Muscle of leg (tissue), 11 donors: Measurements from ENCODE around the gene EMC8. TPM values are rescaled to one million over a fixed set of nuclear protein-coding genes. Genes with fewer than 3 reads are reported as not detected.
"Not testable (repeated sequence)": the region's sequence is repeated elsewhere in the genome, so short reads cannot be mapped to it uniquely, and the experiment has no call there.

Experiments used
- DNase-seq: peaks from one replicate; pipeline ENCODE4 v3.0.0; 2013
- H3K27ac ChIP-seq: one replicate; pipeline ENCODE4 v1.5.1; 2013; ENCODE audit warnings: mild to moderate bottlenecking, low read length, control low read depth
- H3K27me3 ChIP-seq: one replicate; pipeline ENCODE4 v1.6.1; 2013; ENCODE audit warnings: low read length; ENCODE audit not compliant: control insufficient read depth, insufficient read depth
- H3K36me3 ChIP-seq: one replicate; pipeline ENCODE4 v1.6.1; 2013; ENCODE audit warnings: low read length; ENCODE audit not compliant: control insufficient read depth, insufficient read depth
- H3K4me1 ChIP-seq: one replicate; pipeline ENCODE4 v1.6.1; 2013; ENCODE audit warnings: low read length; ENCODE audit not compliant: control insufficient read depth, insufficient read depth
- H3K4me3 ChIP-seq: one replicate; pipeline ENCODE4 v1.5.1; 2013; ENCODE audit warnings: low read length, control low read depth
- H3K9me3 ChIP-seq: replicated peaks from 2 replicates; pipeline ENCODE4 v1.6.1; 2013; ENCODE audit warnings: low read depth, low read length; ENCODE audit not compliant: control insufficient read depth
- WGBS: methylation state at CpG from one replicate; pipeline ENCODE4 v1.1.5; 2013; ENCODE audit warnings: missing lambda C conversion rate; ENCODE audit not compliant: insufficient coverage; 5-methylcytosine and 5-hydroxymethylcytosine counted together
- polyA plus RNA-seq, 8 donors: library from polyadenylated mRNA; unstranded; fragments of 120-200 nt; gene quantifications; one replicate each; pipeline versions ENCODE4 v1.2.1 to v1.2.3, GENCODE V29; 2013; ENCODE audit warnings: inconsistent platforms in 1 of 8, low replicate concordance in 1 of 8; ENCODE audit not compliant: insufficient read length in 8 of 8, insufficient read depth in 1 of 8
- total RNA-seq: library from RNA; stranded (reverse); fragments of 120-200 nt; gene quantifications from one replicate; pipeline ENCODE4 v1.2.4, GENCODE V29; 2013

The EMC8 gene
- total and polyA plus RNA-seq, 9 donors: 17.4 to 24.9 (median 20.1) TPM

DNA sequence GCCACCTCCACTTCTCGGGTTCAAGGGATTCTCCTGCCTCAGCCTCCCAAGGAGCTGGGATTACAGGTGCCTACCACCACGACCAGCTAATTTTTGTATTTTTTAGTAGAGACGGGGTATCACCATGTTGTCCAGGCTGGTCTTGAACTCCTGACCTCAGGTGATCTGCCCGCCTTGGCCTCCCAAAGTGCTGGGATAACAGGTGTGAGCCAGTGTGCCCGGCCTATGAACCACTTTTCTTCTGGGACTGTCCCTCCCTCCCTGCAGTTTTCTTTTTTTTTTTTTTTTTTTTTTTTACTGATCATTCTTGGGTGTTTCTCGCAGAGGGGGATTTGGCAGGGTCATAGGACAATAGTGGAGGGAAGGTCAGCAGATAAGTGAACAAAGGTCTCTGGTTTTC lies 8.0 kb upstream of the EMC8 start:
- Histone ChIP-seq H3K36me3 (peaks cover 38% of the 10 kb centered on the region), H3K27me3 (peaks cover 21% of the 10 kb centered on the region)
- H3K27ac ChIP-seq, H3K4me1 ChIP-seq, DNase-seq, H3K9me3 ChIP-seq, H3K4me3 ChIP-seq: not testable (repeated sequence)
- WGBS: 100% methylated on average over 1 of the region's 6 CpGs

DNA sequence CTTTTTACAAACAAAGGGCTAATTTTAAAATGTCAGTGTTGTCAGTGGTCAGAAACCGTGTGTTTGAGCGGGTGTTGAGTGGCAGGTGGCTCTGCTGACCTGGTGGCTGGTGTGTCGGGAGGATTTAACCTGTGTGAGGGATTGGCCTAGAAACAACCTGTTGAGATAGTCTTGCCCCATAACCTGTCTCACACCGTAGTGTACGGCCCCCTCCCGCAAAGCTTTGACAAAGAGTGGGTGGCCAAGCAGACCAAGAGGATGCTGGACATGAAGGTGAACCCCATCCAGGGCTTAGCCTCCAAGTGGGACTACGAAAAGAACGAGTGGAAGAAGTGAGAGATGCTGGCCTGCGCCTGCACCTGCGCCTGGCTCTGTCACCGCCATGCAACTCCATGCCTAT lies 7.2 kb upstream of the EMC8 start:
- H3K4me1 ChIP-seq: no peaks in the 10 kb centered on the region
- WGBS: 96% methylated on average over 11 of the region's 11 CpGs

GRCh38 chr16:85805442-85806045 lies 6.2 kb upstream of the EMC8 start:
- Histone ChIP-seq H3K9me3 (no peaks in the 10 kb centered on the region), H3K4me3 (no peak overlapping the region), H3K36me3 (peaks cover 51% of the 10 kb centered on the region), H3K27ac (no peak overlapping the region), H3K4me1 (peaks cover 3% of the 10 kb centered on the region), H3K27me3 (peaks cover 5% of the 10 kb centered on the region)
- DNase-seq: no peak
- 94% methylated on average over 11 of the region's 18 CpGs for WGBS

More for the DNA sequence above, 7.2 kb upstream of the EMC8 start:
- Histone ChIP-seq H3K27me3 (peaks cover 13% of the 10 kb centered on the region), H3K36me3 (peaks cover 46% of the 10 kb centered on the region), H3K27ac (no peak overlapping the region), H3K4me3 (no peak overlapping the region), H3K9me3 (no peaks in the 10 kb centered on the region)
- no peak for DNase-seq

- 71% methylated on average over 9 of the region's 14 CpGs for WGBS
- DNase-seq: no peak
- no peak overlapping the region for H3K27ac ChIP-seq
- no peaks in the 10 kb centered on the region for H3K9me3 ChIP-seq
- H3K4me1 ChIP-seq: peaks cover 11% of the 10 kb centered on the region
- peaks cover 51% of the 10 kb centered on the region for H3K36me3 ChIP-seq
- no peaks in the 10 kb centered on the region for H3K27me3 ChIP-seq
- H3K4me3 ChIP-seq: no peak overlapping the region
Observed at GRCh38 chr16:85803570-85803969, 4.2 kb upstream of the EMC8 start.

DNA sequence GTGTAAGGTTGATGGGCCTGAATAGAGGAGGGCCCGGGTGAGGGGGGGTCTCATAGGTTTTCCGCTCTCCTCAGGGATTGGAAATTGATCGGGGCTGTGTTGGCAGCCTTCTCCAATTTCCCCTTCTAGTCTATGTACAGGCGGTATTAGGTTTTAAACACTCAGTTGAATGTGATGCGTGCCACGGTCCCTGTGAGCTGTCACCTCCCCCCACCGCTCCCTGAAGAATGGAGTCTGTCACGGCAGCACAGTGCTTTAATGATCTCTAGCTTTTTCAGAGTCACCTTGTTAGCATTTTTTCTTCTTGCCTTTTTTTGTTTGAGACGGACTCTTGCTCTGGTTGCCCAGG lies 951 bp upstream of the EMC8 start:
- no peak for DNase-seq
- peak overlapping the region; percentile 93 for H3K4me3 ChIP-seq
- 7% methylated on average over 5 of the region's 9 CpGs for WGBS
- peaks cover 49% of the 10 kb centered on the region for H3K36me3 ChIP-seq
- peaks cover 16% of the 10 kb centered on the region for H3K4me1 ChIP-seq
- peak overlapping the region; percentile 79 for H3K27ac ChIP-seq
- H3K9me3 ChIP-seq: no peaks in the 10 kb centered on the region
- H3K27me3 ChIP-seq: no peaks in the 10 kb centered on the region

DNA sequence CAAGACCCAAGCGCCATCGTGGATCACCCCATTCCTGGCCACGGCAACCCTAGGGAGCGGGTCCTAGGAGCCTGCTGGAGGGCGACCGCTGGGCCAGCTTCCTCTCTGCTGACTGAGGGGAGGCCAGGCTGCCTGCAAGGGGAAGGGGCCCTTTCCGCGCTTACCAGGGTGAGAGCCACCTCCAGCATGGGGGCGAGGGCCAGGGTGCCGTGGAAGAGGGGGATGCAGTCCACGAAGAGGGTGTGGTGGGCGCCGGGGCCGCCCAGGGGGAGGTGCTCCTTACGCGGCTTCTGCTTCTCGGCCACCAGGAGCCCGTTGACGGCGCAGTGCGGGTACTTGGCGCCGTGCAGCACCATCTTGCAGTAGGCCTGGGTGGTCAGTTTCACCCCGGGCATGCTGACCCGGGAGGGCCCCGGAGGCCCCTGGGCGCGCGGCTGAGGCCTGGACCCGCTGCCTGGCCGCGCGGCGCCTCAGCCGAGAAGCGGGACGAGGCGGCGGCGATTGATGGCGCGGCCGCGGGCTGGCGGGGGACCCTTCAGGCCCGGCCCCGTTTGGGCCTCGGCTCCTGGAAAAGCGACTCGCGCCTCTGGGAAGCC lies 345 bp downstream of the EMC8 start:
- Histone ChIP-seq H3K4me1 (peaks cover 16% of the 10 kb centered on the region), H3K4me3 (peak overlapping the region; percentile 93), H3K36me3 (peaks cover 42% of the 10 kb centered on the region), H3K27me3 (no peaks in the 10 kb centered on the region), H3K9me3 (no peaks in the 10 kb centered on the region), H3K27ac (peak overlapping the region; percentile 29)
- 0% methylated on average over 45 of the region's 51 CpGs for WGBS
- DNase-seq: peak; percentile 20

DNA sequence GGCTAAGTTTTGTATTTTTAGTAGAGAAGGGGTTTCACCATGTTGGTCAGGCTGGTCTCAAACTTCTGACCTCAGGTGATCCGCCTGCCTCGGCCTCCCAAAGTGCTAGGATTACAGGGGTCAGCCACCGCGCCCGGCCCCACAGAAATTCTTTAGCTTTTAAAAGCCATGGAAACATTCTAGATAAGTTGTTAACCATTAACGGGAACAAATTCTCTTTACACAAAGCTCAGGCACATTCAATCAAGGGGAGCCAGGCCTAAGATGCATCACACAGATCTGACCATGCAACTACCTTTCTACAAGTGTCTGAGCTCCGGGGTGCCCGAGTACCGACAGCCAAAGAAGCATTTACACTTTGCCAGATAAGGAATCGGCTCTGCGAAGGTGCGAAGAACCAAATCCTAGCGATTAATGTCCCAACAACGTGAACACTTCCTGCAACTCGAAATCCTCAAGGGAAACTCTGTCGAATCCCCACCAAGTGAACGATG lies 1.0 kb downstream of the EMC8 start:
- H3K27ac ChIP-seq: peak overlapping the region; percentile 29

DNA sequence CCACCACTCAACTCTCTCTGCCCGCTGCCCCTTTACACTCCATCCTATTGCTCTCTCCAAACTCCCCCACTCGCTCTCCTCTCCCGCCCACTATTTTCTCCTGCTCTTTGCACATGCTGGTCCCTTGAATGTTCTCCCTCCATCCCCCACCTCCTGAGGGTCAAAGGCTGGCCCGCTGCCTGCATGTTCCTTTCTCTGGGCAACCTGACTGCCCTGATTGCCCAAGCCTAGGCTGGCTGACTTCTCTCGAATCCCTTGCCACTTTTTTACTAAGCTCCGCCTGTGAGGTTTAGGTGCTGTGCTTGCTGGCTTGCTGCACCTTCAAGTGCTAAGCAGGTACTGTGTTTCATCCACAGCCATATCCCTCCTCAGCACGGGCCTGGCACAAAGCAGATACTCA lies 2.7 kb downstream of the EMC8 start:
- Histone ChIP-seq H3K27ac (no peak overlapping the region), H3K36me3 (peaks cover 40% of the 10 kb centered on the region), H3K4me3 (no peak overlapping the region), H3K4me1 (peaks cover 16% of the 10 kb centered on the region), H3K27me3 (no peaks in the 10 kb centered on the region), H3K9me3 (peaks cover 2% of the 10 kb centered on the region)
- whole genome bisulfite sequencing: 81% methylated on average over 5 of the region's 7 CpGs
- no peak for DNase-seq

More for the DNA sequence above, 1.0 kb downstream of the EMC8 start:
- H3K9me3 ChIP-seq: no peaks in the 10 kb centered on the region
- peak overlapping the region; percentile 93 for H3K4me3 ChIP-seq
- 14% methylated on average over 12 of the region's 17 CpGs for WGBS
- no peaks in the 10 kb centered on the region for H3K27me3 ChIP-seq
- DNase-seq: no peak
- peaks cover 16% of the 10 kb centered on the region for H3K4me1 ChIP-seq
- H3K36me3 ChIP-seq: peaks cover 38% of the 10 kb centered on the region

GRCh38 chr16:85796152-85796551 lies 3.2 kb downstream of the EMC8 start:
- peaks cover 39% of the 10 kb centered on the region for H3K36me3 ChIP-seq
- H3K4me3 ChIP-seq: no peak overlapping the region
- no peak for DNase-seq
- peaks cover 16% of the 10 kb centered on the region for H3K4me1 ChIP-seq
- 98% methylated on average over 4 of the region's 6 CpGs for WGBS
- H3K27me3 ChIP-seq: no peaks in the 10 kb centered on the region
- H3K9me3 ChIP-seq: peaks cover 4% of the 10 kb centered on the region
- H3K27ac ChIP-seq: no peak overlapping the region

GRCh38 chr16:85794696-85795095 lies 4.6 kb downstream of the EMC8 start:
- 87% methylated on average over 3 of the region's 8 CpGs for WGBS
- Histone ChIP-seq H3K4me3 (no peak overlapping the region), H3K9me3 (peaks cover 4% of the 10 kb centered on the region), H3K27ac (no peak overlapping the region), H3K36me3 (peaks cover 41% of the 10 kb centered on the region), H3K4me1 (peaks cover 8% of the 10 kb centered on the region), H3K27me3 (no peaks in the 10 kb centered on the region)
- no peak for DNase-seq
